GM10847 (cell line): Measurements from ENCODE around the gene DAAM1.

ENCODE experiments used
- POLR2A ChIP-seq: IDR thresholded peaks from 2 replicates; pipeline ENCODE4 v1.6.1; 2011; ENCODE audit not compliant: insufficient read length; ENCODE audit errors: extremely low read depth

The DAAM1 gene

GRCh38 chr14:59317346-59317745 is 128.9 kb downstream of the DAAM1 start:
- TF ChIP-seq POLR2A, result no peak

GRCh38 chr14:59317798-59318505 is 129.5 kb downstream of the DAAM1 start:
- TF ChIP-seq POLR2A, result no peak

- TF ChIP-seq POLR2A, result no peak
Observed at GRCh38 chr14:59318908-59319307, 130.4 kb downstream of the DAAM1 start.

- no peak for TF ChIP-seq POLR2A
Observed at GRCh38 chr14:59320361-59320760, 131.9 kb downstream of the DAAM1 start.

GRCh38 chr14:59320763-59321625 is 132.5 kb downstream of the DAAM1 start:
- no peak for TF ChIP-seq POLR2A

GRCh38 chr14:59321626-59321949 is 133.1 kb downstream of the DAAM1 start:
- TF ChIP-seq POLR2A, result no peak

- no peak for TF ChIP-seq POLR2A
Observed at GRCh38 chr14:59325906-59326305, 137.4 kb downstream of the DAAM1 start.

- no peak for TF ChIP-seq POLR2A
Observed at GRCh38 chr14:59328454-59328853, 140.0 kb downstream of the DAAM1 start.

GRCh38 chr14:59330455-59330854 is 142.0 kb downstream of the DAAM1 start:
- TF ChIP-seq POLR2A, result no peak

- TF ChIP-seq POLR2A, result no peak
Observed at GRCh38 chr14:59331217-59331616, 142.8 kb downstream of the DAAM1 start.

- no peak for TF ChIP-seq POLR2A
Observed at GRCh38 chr14:59332727-59333126, 144.3 kb downstream of the DAAM1 start.

- no peak for TF ChIP-seq POLR2A
Observed at GRCh38 chr14:59333235-59333634, 144.8 kb downstream of the DAAM1 start.

- no peak for TF ChIP-seq POLR2A
Observed at GRCh38 chr14:59333668-59334067, 145.2 kb downstream of the DAAM1 start.

GRCh38 chr14:59334253-59334652 is 145.8 kb downstream of the DAAM1 start:
- no peak for TF ChIP-seq POLR2A

- no peak for TF ChIP-seq POLR2A
Observed at GRCh38 chr14:59336098-59336497, 147.6 kb downstream of the DAAM1 start.

GRCh38 chr14:59336706-59337105 is 148.2 kb downstream of the DAAM1 start:
- no peak for TF ChIP-seq POLR2A
